CD4-positive, CD25-positive, alpha-beta regulatory T cell (primary cell): ENCODE results near the gene ELAVL1. TPM values are rescaled to one million over a fixed set of nuclear protein-coding genes. Genes with fewer than 3 reads are reported as not detected.

Experiments used
- ATAC-seq, 2 donors: fragments of 150-1000 bp; cut with Tn5 transposase; one replicate each; pipeline ENCODE4 v1.10.0; 2021; ENCODE audit warnings: low read depth in 2 of 2, moderate number of reproducible peaks in 2 of 2, moderate library complexity in 1 of 2
- DNase-seq, 3 donors: peaks; one replicate each; pipeline versions ENCODE4 v3.0.0 to v3.0.0-alpha.2; 2012 to 2022; ENCODE audit warnings: mixed read lengths in 1 of 3
- H3K27ac ChIP-seq: one replicate; pipeline ENCODE4 v1.7.0; 2013; ENCODE audit warnings: mild to moderate bottlenecking, low read length; ENCODE audit not compliant: insufficient read depth, poor library complexity, severe bottlenecking
- H3K27me3 ChIP-seq: one replicate; pipeline ENCODE4 v1.7.0; 2013; ENCODE audit warnings: low read length; ENCODE audit not compliant: control insufficient read depth, insufficient read depth
- H3K36me3 ChIP-seq: one replicate; pipeline ENCODE4 v1.7.0; 2013; ENCODE audit warnings: mild to moderate bottlenecking, low read length, moderate library complexity; ENCODE audit not compliant: control insufficient read depth, insufficient read depth
- H3K4me1 ChIP-seq: 2 replicates; pipeline ENCODE4 v1.7.0; 2013; ENCODE audit warnings: mild to moderate bottlenecking, low read length; ENCODE audit not compliant: insufficient read depth, control insufficient read depth, poor library complexity, severe bottlenecking
- H3K4me3 ChIP-seq: one replicate; pipeline ENCODE4 v1.7.0; 2013; ENCODE audit warnings: low read depth, mild to moderate bottlenecking, low read length, moderate library complexity
- H3K9me3 ChIP-seq, 2 experiments: 1 replicate in 1 of 2; 2 replicates in 1 of 2; pipeline ENCODE4 v1.7.0; 2013; ENCODE audit warnings: low read length in 2 of 2, mild to moderate bottlenecking in 1 of 2, moderate library complexity in 1 of 2; ENCODE audit not compliant: control insufficient read depth in 2 of 2
- H3K27ac Mint-ChIP-seq, 3 donors: one replicate each; pipeline ENCODE4 v1.8.0; 2020 to 2022; ENCODE audit warnings: mild to moderate bottlenecking in 3 of 3, mixed read lengths in 3 of 3, moderate library complexity in 2 of 3
- H3K27me3 Mint-ChIP-seq: one replicate; pipeline ENCODE4 v1.8.0; 2022; ENCODE audit warnings: mild to moderate bottlenecking, mixed read lengths
- H3K36me3 Mint-ChIP-seq: one replicate; pipeline ENCODE4 v1.8.0; 2020; ENCODE audit warnings: mixed read lengths
- H3K4me1 Mint-ChIP-seq, 4 donors: one replicate each; pipeline ENCODE4 v1.8.0; 2020 to 2022; ENCODE audit warnings: mixed read lengths in 4 of 4, mild to moderate bottlenecking in 1 of 4
- H3K4me3 Mint-ChIP-seq, 4 donors: one replicate each; pipeline ENCODE4 v1.8.0; 2020 to 2022; ENCODE audit warnings: mild to moderate bottlenecking in 4 of 4, mixed read lengths in 4 of 4, moderate library complexity in 3 of 4
- H3K9me3 Mint-ChIP-seq, 7 donors: one replicate each; pipeline ENCODE4 v1.8.0; 2020 to 2022; ENCODE audit warnings: mixed read lengths in 7 of 7, mild to moderate bottlenecking in 3 of 7, moderate library complexity in 2 of 7
- polyA plus RNA-seq, 4 donors: library from polyadenylated mRNA; unstranded; fragments of 300-500 nt; fragmentation: Illumina TruSeq; gene quantifications; one replicate each; pipeline ENCODE4 v1.2.3, GENCODE V29; 2021
- total RNA-seq: library from RNA; stranded (reverse); gene quantifications from one replicate; pipeline ENCODE4 v1.2.3, GENCODE V29; 2022

Gene ELAVL1
- total and polyA plus RNA-seq, 5 donors from 2014 or later, result 39.6 to 52.0 (median 48.0) TPM

DNA sequence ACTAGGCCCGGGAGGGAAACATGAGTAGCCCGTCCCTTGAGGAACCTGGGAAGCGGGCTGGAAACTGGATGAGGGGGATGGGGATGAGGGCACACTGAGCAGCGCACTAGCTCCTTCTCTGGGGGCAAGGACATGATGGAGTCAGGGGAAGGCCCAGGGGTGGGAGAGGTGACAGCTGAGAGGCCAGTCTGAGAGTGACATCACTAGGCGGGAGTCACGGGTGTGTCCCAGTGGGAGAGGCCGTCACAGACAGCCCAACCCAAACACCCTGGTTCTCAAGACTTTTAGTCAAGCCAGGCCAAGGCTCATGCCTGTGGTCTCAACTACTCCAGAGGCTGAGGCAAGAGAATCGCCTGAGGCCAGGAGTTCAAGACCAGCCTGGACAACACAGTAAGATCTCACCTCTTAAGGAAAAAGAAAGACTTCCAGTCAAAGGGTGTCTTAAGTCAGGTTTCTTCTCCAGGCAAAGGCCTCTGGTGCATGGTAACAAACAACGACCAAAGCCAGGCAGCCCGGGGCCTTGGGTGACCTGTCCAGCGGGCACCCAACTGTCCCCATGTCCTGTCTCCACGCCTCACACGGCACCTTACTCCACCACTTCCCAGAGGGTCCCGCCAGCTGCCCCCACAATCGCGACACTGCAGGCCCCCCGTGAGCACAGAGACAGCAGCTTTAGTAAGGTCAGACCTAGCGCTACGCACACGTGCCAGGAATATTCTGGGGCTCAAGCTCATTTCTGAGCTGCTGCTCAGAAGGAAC is 36.5 kb downstream of the ELAVL1 start:
- Mint-ChIP-seq H3K4me3 (no peak overlapping the region), H3K27ac (no peak overlapping the region), H3K27me3 (no peaks in the 10 kb centered on the region), H3K4me1 (peaks cover 0 to 5% (median 2%) of the 10 kb centered on the region in 4 donors), H3K36me3 (peaks cover 23% of the 10 kb centered on the region), H3K9me3 (no peaks in the 10 kb centered on the region)
- Histone ChIP-seq H3K27ac (no peak overlapping the region), H3K36me3 (peaks cover 59% of the 10 kb centered on the region), H3K27me3 (no peaks in the 10 kb centered on the region), H3K4me3 (no peak overlapping the region), H3K9me3 (no peaks in the 10 kb centered on the region), H3K4me1 (no peaks in the 10 kb centered on the region)
- DNase-seq (no peak), ATAC-seq (no peak)

- Mint-ChIP-seq H3K4me1 (peaks cover 0 to 5% (median 2%) of the 10 kb centered on the region in 4 donors), H3K27ac (no peak overlapping the region), H3K27me3 (no peaks in the 10 kb centered on the region), H3K36me3 (peaks cover 17% of the 10 kb centered on the region), H3K4me3 (no peak overlapping the region), H3K9me3 (no peaks in the 10 kb centered on the region)
- no peaks in the 10 kb centered on the region for H3K9me3 ChIP-seq
- H3K36me3 ChIP-seq, result peaks cover 61% of the 10 kb centered on the region
- no peaks in the 10 kb centered on the region for H3K4me1 ChIP-seq
- no peak for ATAC-seq
- H3K4me3 ChIP-seq, result no peak overlapping the region
- no peak overlapping the region for H3K27ac ChIP-seq
- H3K27me3 ChIP-seq, result no peaks in the 10 kb centered on the region
- no peak for DNase-seq
These were observed 37.2 kb downstream of the ELAVL1 start for GRCh38 chr19:7968008-7968795.

GRCh38 chr19:7965921-7966665 is 39.3 kb downstream of the ELAVL1 start:
- Mint-ChIP-seq H3K27me3 (no peaks in the 10 kb centered on the region), H3K36me3 (peaks cover 23% of the 10 kb centered on the region), H3K4me1 (peaks cover 0 to 5% (median 2%) of the 10 kb centered on the region in 4 donors), H3K4me3 (no peak overlapping the region), H3K9me3 (no peaks in the 10 kb centered on the region), H3K27ac (no peak overlapping the region)
- Histone ChIP-seq H3K36me3 (peaks cover 75% of the 10 kb centered on the region), H3K4me1 (no peaks in the 10 kb centered on the region), H3K9me3 (no peaks in the 10 kb centered on the region), H3K27ac (no peak overlapping the region), H3K27me3 (no peaks in the 10 kb centered on the region), H3K4me3 (no peak overlapping the region)
- ATAC-seq (no peak), DNase-seq (no peak)

DNA sequence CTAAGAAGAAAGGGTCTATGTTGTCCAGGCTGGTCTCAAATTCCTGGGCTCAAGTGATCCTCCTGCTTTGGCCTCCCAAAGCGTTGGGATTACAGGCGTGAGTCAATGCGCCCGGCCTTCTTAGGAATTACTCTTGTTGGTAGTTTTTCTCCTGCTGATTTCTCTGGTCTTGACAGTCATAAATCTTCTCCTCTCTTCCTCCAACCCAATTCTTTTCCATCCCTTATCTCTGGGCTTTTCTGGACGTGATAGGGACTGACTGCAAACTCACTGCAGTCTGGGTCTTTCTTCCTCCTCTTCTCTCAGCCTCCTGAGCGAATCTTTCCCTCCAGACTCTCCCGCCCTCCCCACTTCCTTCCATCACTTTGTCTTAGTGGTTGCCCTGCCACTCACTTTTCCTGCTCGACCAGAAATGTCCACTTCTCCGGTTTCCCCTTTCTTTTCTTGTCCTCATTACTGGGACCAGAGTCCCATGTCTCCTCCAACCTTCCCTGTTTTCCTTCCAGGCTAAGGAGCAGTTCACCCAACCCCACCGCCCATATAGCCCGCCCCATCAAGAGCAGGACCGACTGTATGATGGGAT is 40.1 kb downstream of the ELAVL1 start:
- H3K27ac ChIP-seq, result no peak overlapping the region
- Mint-ChIP-seq H3K36me3 (peaks cover 23% of the 10 kb centered on the region), H3K4me1 (peaks cover 0 to 5% (median 2%) of the 10 kb centered on the region in 4 donors), H3K9me3 (no peaks in the 10 kb centered on the region), H3K27ac (no peak overlapping the region), H3K4me3 (no peak overlapping the region), H3K27me3 (no peaks in the 10 kb centered on the region)
- H3K9me3 ChIP-seq, result no peaks in the 10 kb centered on the region
- DNase-seq, result no peak
- no peak overlapping the region for H3K4me3 ChIP-seq
- H3K4me1 ChIP-seq, result no peaks in the 10 kb centered on the region
- no peaks in the 10 kb centered on the region for H3K27me3 ChIP-seq
- H3K36me3 ChIP-seq, result peaks cover 79% of the 10 kb centered on the region
- ATAC-seq, result no peak

DNA sequence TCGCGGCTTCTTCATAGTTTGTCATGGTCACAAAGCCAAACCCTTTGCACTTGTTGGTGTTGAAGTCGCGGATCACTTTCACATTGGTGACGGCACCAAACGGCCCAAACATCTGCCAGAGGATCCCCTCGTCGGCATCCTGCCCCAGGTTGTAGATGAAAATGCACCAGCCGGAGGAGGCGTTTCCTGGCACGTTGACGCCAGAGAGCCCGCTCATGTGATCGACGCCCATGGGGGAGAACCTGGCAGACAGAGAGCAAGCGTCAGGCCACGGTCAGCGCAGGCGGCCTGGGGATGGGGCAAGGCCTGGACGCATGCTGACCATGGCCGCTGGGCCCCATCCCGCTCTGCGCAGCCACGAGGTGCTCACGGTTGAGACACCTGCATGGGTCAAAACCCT is 41.9 kb downstream of the ELAVL1 start:
- Mint-ChIP-seq H3K27ac (no peak overlapping the region), H3K27me3 (no peaks in the 10 kb centered on the region), H3K4me1 (peaks cover 0 to 4% (median 2%) of the 10 kb centered on the region in 4 donors), H3K4me3 (no peak overlapping the region), H3K9me3 (no peaks in the 10 kb centered on the region), H3K36me3 (peaks cover 23% of the 10 kb centered on the region)
- peaks cover 75% of the 10 kb centered on the region for H3K36me3 ChIP-seq
- ATAC-seq, result no peak
- H3K27ac ChIP-seq, result no peak overlapping the region
- DNase-seq, result no peak
- H3K27me3 ChIP-seq, result no peaks in the 10 kb centered on the region
- no peak overlapping the region for H3K4me3 ChIP-seq
- no peaks in the 10 kb centered on the region for H3K9me3 ChIP-seq
- no peaks in the 10 kb centered on the region for H3K4me1 ChIP-seq

GRCh38 chr19:7962644-7963268 is 42.7 kb downstream of the ELAVL1 start:
- H3K4me1 Mint-ChIP-seq, result peaks cover 0 to 4% (median 2%) of the 10 kb centered on the region in 4 donors
- peaks cover 23% of the 10 kb centered on the region for H3K36me3 Mint-ChIP-seq
- H3K4me3 Mint-ChIP-seq, result no peak overlapping the region
- Histone ChIP-seq H3K36me3 (peaks cover 69% of the 10 kb centered on the region), H3K4me3 (no peak overlapping the region), H3K9me3 (no peaks in the 10 kb centered on the region), H3K27ac (no peak overlapping the region), H3K27me3 (no peaks in the 10 kb centered on the region), H3K4me1 (no peaks in the 10 kb centered on the region)
- DNase-seq (no peak), ATAC-seq (no peak)
- H3K27ac Mint-ChIP-seq, result no peak overlapping the region
- no peaks in the 10 kb centered on the region for H3K27me3 Mint-ChIP-seq
- no peaks in the 10 kb centered on the region for H3K9me3 Mint-ChIP-seq

GRCh38 chr19:7961920-7962626 is 43.4 kb downstream of the ELAVL1 start:
- H3K4me3 ChIP-seq, result no peak overlapping the region
- H3K9me3 ChIP-seq, result no peaks in the 10 kb centered on the region
- Mint-ChIP-seq H3K27ac (no peak overlapping the region), H3K36me3 (peaks cover 17% of the 10 kb centered on the region), H3K27me3 (no peaks in the 10 kb centered on the region), H3K4me3 (no peak overlapping the region), H3K4me1 (peaks cover 0 to 4% (median 2%) of the 10 kb centered on the region in 4 donors), H3K9me3 (no peaks in the 10 kb centered on the region)
- H3K27ac ChIP-seq, result no peak overlapping the region
- ATAC-seq (no peak), DNase-seq (no peak)
- H3K4me1 ChIP-seq, result no peaks in the 10 kb centered on the region
- H3K36me3 ChIP-seq, result peaks cover 62% of the 10 kb centered on the region
- no peaks in the 10 kb centered on the region for H3K27me3 ChIP-seq
